ACC112 (cell line): ENCODE data around the gene MRNIP.
A peak's percentile ranks its signal among the peaks of the same experiment; 100 is the strongest.

ENCODE experiments used
- H2AFZ ChIP-seq: fragments of 200-600 bp; sonication (generic); one replicate; pipeline ENCODE4 v1.6.0; 2017; ENCODE audit warnings: antibody characterized with exemption, low read length; ENCODE audit not compliant: unreplicated experiment
- H3K27ac ChIP-seq: fragments of 200-600 bp; sonication (generic); 2 replicates; pipeline ENCODE4 v1.5.1; 2014; ENCODE audit warnings: low read depth, mild to moderate bottlenecking, antibody characterized with exemption, low read length, moderate library complexity
- H3K27me3 ChIP-seq: fragments of 200-600 bp; sonication (generic); 2 replicates; pipeline ENCODE4 v1.6.1; 2014; ENCODE audit warnings: mild to moderate bottlenecking, antibody characterized with exemption, low read length, moderate library complexity, mixed read lengths; ENCODE audit not compliant: insufficient read depth
- H3K36me3 ChIP-seq: fragments of 200-600 bp; sonication (generic); 2 replicates; pipeline ENCODE4 v1.6.1; 2016; ENCODE audit warnings: mild to moderate bottlenecking, antibody characterized with exemption, low read length, moderate library complexity, mixed read lengths; ENCODE audit not compliant: insufficient read depth
- H3K4me1 ChIP-seq: fragments of 200-600 bp; sonication (generic); one replicate; pipeline ENCODE4 v1.6.1; 2016; ENCODE audit warnings: low read length, mixed read lengths; ENCODE audit not compliant: insufficient read depth, unreplicated experiment, control insufficient read depth
- H3K4me3 ChIP-seq: fragments of 200-600 bp; sonication (generic); 2 replicates; pipeline ENCODE4 v1.5.1; 2014; ENCODE audit warnings: mild to moderate bottlenecking, low read depth, low read length
- H3K79me2 ChIP-seq: fragments of 200-600 bp; sonication (generic); one replicate; pipeline ENCODE4 v1.6.0; 2016; ENCODE audit warnings: low read length; ENCODE audit not compliant: control insufficient read depth, unreplicated experiment, insufficient read depth

MRNIP gene

GRCh38 chr5:179827680-179828079 is 30.9 kb downstream of the MRNIP start:
- Histone ChIP-seq H2AFZ (no peak overlapping the region), H3K36me3 (peaks cover 75% of the 10 kb centered on the region), H3K4me3 (no peak overlapping the region), H3K27ac (peak overlapping the region; percentile 60; the same call in 1 of the 2 replicates), H3K4me1 (peaks cover 40% of the 10 kb centered on the region), H3K79me2 (peaks cover 44% of the 10 kb centered on the region), H3K27me3 (no peaks in the 10 kb centered on the region)

- H3K79me2 ChIP-seq: peaks cover 59% of the 10 kb centered on the region
These were observed 32.9 kb downstream of the MRNIP start for GRCh38 chr5:179825655-179826182.

GRCh38 chr5:179824745-179825112 is 33.9 kb downstream of the MRNIP start:
- Histone ChIP-seq H3K27ac (no peak overlapping the region), H3K27me3 (no peaks in the 10 kb centered on the region), H2AFZ (no peak overlapping the region), H3K36me3 (peaks cover 69% of the 10 kb centered on the region), H3K79me2 (peaks cover 63% of the 10 kb centered on the region), H3K4me3 (peak overlapping the region; percentile 60), H3K4me1 (peaks cover 50% of the 10 kb centered on the region)

More at GRCh38 chr5:179825655-179826182, 32.9 kb downstream of the MRNIP start:
- Histone ChIP-seq H3K27me3 (no peaks in the 10 kb centered on the region), H3K4me3 (no peak overlapping the region; the same call in 1 of the 2 replicates), H3K36me3 (peaks cover 79% of the 10 kb centered on the region), H2AFZ (no peak overlapping the region), H3K4me1 (peaks cover 41% of the 10 kb centered on the region), H3K27ac (no peak overlapping the region)

GRCh38 chr5:179823937-179824744 is 34.5 kb downstream of the MRNIP start:
- Histone ChIP-seq H3K27ac (no peak overlapping the region), H2AFZ (no peak overlapping the region), H3K4me3 (peak overlapping the region; percentile 60), H3K79me2 (peaks cover 63% of the 10 kb centered on the region), H3K27me3 (no peaks in the 10 kb centered on the region), H3K36me3 (peaks cover 63% of the 10 kb centered on the region), H3K4me1 (peaks cover 55% of the 10 kb centered on the region)

- Histone ChIP-seq H3K27ac (peak overlapping the region; percentile 97; the same call in 1 of the 2 replicates), H2AFZ (no peak overlapping the region), H3K4me3 (peak overlapping the region; percentile 83), H3K27me3 (no peaks in the 10 kb centered on the region), H3K4me1 (peaks cover 61% of the 10 kb centered on the region), H3K36me3 (peaks cover 49% of the 10 kb centered on the region), H3K79me2 (peaks cover 56% of the 10 kb centered on the region)
These were observed 36.1 kb downstream of the MRNIP start for GRCh38 chr5:179822444-179822990.

GRCh38 chr5:179822059-179822432 is 36.6 kb downstream of the MRNIP start:
- Histone ChIP-seq H3K27ac (peak overlapping the region; percentile 97; the same call in 1 of the 2 replicates), H2AFZ (no peak overlapping the region), H3K36me3 (peaks cover 47% of the 10 kb centered on the region), H3K27me3 (no peaks in the 10 kb centered on the region), H3K4me3 (peak overlapping the region; percentile 83), H3K79me2 (peaks cover 56% of the 10 kb centered on the region), H3K4me1 (peaks cover 65% of the 10 kb centered on the region)

- Histone ChIP-seq H3K4me3 (peak overlapping the region; percentile 83), H3K79me2 (peaks cover 56% of the 10 kb centered on the region), H3K27me3 (no peaks in the 10 kb centered on the region), H3K4me1 (peaks cover 59% of the 10 kb centered on the region), H3K36me3 (peaks cover 42% of the 10 kb centered on the region), H2AFZ (no peak overlapping the region), H3K27ac (peak overlapping the region; percentile 97)
These were observed 37.1 kb downstream of the MRNIP start for GRCh38 chr5:179821298-179822058.

- Histone ChIP-seq H3K4me1 (peaks cover 58% of the 10 kb centered on the region), H2AFZ (no peak within 1 kb of the TSS), H3K27me3 (no peaks in the 10 kb centered on the region), H3K36me3 (peaks cover 41% of the 10 kb centered on the region), H3K27ac (peak within 1 kb of the TSS; percentile 97), H3K79me2 (peaks cover 55% of the 10 kb centered on the region), H3K4me3 (peak within 1 kb of the TSS; percentile 83)
These were observed 37.9 kb downstream of the MRNIP start, which contains the start of gene SQSTM1 for GRCh38 chr5:179820483-179821297. Gene SQSTM1 (plus strand): TSS chr5:179820905. CDS start chr5:179820937, 32 bp downstream.

GRCh38 chr5:179820127-179820482 is 38.5 kb downstream of the MRNIP start:
- peak overlapping the region; percentile 97 for H3K27ac ChIP-seq
- peak overlapping the region; percentile 83 for H3K4me3 ChIP-seq
- H3K36me3 ChIP-seq: peaks cover 35% of the 10 kb centered on the region
- peaks cover 49% of the 10 kb centered on the region for H3K79me2 ChIP-seq
- H3K27me3 ChIP-seq: no peaks in the 10 kb centered on the region
- peaks cover 53% of the 10 kb centered on the region for H3K4me1 ChIP-seq
- H2AFZ ChIP-seq: no peak overlapping the region
